Dendritic cell treated with granulocyte-macrophage colony-stimulating factor and Interleukin-4, amounts not matched to agents 40 ng/mL and 50 ng/mL, for 4 days (primary cell): ENCODE results near the gene ARFIP2.

ENCODE experiments used
- H3K27ac Mint-ChIP-seq: one replicate; pipeline ENCODE4 v1.8.0; 2022; ENCODE audit warnings: mild to moderate bottlenecking, mixed read lengths
- H3K27me3 Mint-ChIP-seq: one replicate; pipeline ENCODE4 v1.8.0; 2022; ENCODE audit warnings: mild to moderate bottlenecking, mixed read lengths
- H3K36me3 Mint-ChIP-seq: one replicate; pipeline ENCODE4 v1.8.0; 2022; ENCODE audit warnings: low read depth, mixed read lengths
- H3K4me1 Mint-ChIP-seq: one replicate; pipeline ENCODE4 v1.8.0; 2022; ENCODE audit warnings: low read depth, mixed read lengths
- H3K4me3 Mint-ChIP-seq: one replicate; pipeline ENCODE4 v1.8.0; 2022; ENCODE audit warnings: mild to moderate bottlenecking, moderate library complexity, mixed read lengths
- H3K9me3 Mint-ChIP-seq: one replicate; pipeline ENCODE4 v1.8.0; 2022; ENCODE audit warnings: mixed read lengths
- intact Hi-C: fragments of 100-400 bp; cut with micrococcal nuclease; formaldehyde crosslinking; loops from one replicate; pipeline ENCODE4 v1.15.0; 2022

ARFIP2 gene

DNA sequence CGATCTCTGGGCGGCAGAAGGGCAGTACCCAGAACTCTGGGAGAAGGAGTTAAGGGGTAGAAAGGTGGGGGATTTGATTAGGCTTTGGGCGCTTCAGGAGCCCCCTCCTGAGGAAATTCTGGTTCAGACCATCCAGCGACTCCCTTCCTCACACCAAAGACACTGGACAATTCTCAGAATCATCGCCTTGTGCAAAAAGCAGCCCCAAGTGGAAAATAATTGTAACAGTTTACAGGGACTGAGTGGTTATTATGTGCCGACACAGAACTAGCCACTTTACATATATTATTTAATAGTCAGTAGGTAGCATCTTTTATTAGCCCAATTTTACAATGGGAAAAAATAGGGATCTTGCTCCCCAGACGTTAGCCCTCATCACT lies 6.7 kb downstream of the ARFIP2 start:
- peaks cover 47% of the 10 kb centered on the region for H3K4me1 Mint-ChIP-seq
- peaks cover 31% of the 10 kb centered on the region for H3K36me3 Mint-ChIP-seq
- intact Hi-C loops, result no loop called here
- H3K9me3 Mint-ChIP-seq, result no peaks in the 10 kb centered on the region
- no peaks in the 10 kb centered on the region for H3K27me3 Mint-ChIP-seq
- H3K27ac Mint-ChIP-seq, result peak overlapping the region; percentile 94
- peak overlapping the region; percentile 88 for H3K4me3 Mint-ChIP-seq

- intact Hi-C loops, result no loop called here
- Mint-ChIP-seq H3K9me3 (no peaks in the 10 kb centered on the region), H3K4me1 (peaks cover 40% of the 10 kb centered on the region)
These were observed 7.4 kb downstream of the ARFIP2 start, which contains the start of gene TRIM3 for GRCh38 chr11:6473451-6474412. TSS of gene TRIM3 (minus strand) at chr11:6473941. CDS start at chr11:6465695, 8,246 bp downstream.

DNA sequence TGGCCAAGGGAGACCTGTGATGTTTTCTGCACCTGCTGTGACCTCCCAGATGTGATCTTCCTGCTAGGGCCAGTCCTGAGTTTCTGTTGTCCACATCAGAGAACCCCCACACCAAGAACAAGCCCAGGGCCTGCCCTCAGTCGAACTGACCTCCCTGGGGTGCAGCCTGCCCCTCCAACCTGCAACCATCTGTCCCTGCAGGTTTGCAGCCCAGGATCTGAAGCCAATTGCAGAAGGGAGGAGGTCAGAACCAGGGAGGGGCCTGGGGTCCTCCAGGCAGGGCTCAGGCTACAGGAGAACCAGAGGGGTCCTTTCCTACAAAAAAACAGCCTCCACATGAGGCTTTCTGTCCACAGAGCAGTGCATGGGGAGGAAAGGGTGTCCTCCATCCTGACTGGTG lies 8.2 kb downstream of the ARFIP2 start:
- H3K4me3 Mint-ChIP-seq, result peak overlapping the region; percentile 68
- peak overlapping the region; percentile 94 for H3K27ac Mint-ChIP-seq
- intact Hi-C loops, result no loop called here
- no peaks in the 10 kb centered on the region for H3K9me3 Mint-ChIP-seq
- H3K36me3 Mint-ChIP-seq, result peaks cover 16% of the 10 kb centered on the region
- no peaks in the 10 kb centered on the region for H3K27me3 Mint-ChIP-seq
- H3K4me1 Mint-ChIP-seq, result peaks cover 40% of the 10 kb centered on the region

More at GRCh38 chr11:6473451-6474412, 7.4 kb downstream of the ARFIP2 start, which contains the start of gene TRIM3:
- Mint-ChIP-seq H3K27ac (peak within 1 kb of the TSS; percentile 94), H3K4me3 (peak within 1 kb of the TSS; percentile 92), H3K36me3 (peaks cover 24% of the 10 kb centered on the region), H3K27me3 (no peaks in the 10 kb centered on the region)

GRCh38 chr11:6469599-6469998 lies 11.5 kb downstream of the ARFIP2 start:
- Mint-ChIP-seq H3K9me3 (no peaks in the 10 kb centered on the region), H3K27ac (no peak overlapping the region)

DNA sequence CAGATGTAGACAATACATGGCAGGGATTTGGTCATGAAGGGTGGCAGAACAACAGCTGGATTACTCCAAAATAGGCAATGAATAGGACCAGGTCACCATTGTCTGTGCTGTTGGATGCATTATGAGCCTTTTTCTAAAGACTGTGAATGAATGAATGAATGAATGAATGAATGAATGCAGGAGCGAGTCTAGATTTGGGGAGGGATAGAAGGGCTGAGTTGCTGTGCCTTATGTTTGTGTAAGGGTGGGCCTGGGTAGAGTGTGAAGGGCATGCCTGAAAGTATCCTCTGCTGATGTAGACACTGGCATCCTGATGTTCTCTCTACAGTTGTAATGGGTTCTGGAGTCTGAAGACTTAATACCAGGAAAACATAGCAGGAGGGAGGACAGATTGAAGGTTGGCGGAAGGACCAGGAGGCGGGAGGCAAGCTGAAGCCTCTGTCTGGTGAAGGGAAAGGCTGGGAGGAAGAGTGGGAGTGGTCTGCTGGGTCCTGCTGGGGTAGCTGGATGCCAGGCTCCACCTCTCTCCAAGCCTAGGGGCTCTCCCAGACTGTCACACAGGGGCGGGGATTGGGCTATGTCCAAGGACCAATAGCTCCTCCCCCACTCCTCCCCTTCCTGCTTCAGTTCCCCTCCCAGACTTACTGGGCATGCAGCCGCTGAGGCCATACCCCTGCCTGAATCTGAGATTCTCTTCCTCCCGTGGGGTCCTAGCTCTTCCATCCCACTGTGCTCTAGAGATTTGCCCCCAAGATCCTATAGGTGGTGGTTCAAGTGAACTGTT lies 12.2 kb downstream of the ARFIP2 start:
- Mint-ChIP-seq H3K9me3 (no peaks in the 10 kb centered on the region), H3K36me3 (peaks cover 32% of the 10 kb centered on the region)
- intact Hi-C loops, result no loop called here

More at GRCh38 chr11:6469599-6469998, 11.5 kb downstream of the ARFIP2 start:
- intact Hi-C loops, result no loop called here
- H3K4me1 Mint-ChIP-seq, result peaks cover 30% of the 10 kb centered on the region
- peaks cover 25% of the 10 kb centered on the region for H3K36me3 Mint-ChIP-seq
- no peaks in the 10 kb centered on the region for H3K27me3 Mint-ChIP-seq
- H3K4me3 Mint-ChIP-seq, result no peak overlapping the region

DNA sequence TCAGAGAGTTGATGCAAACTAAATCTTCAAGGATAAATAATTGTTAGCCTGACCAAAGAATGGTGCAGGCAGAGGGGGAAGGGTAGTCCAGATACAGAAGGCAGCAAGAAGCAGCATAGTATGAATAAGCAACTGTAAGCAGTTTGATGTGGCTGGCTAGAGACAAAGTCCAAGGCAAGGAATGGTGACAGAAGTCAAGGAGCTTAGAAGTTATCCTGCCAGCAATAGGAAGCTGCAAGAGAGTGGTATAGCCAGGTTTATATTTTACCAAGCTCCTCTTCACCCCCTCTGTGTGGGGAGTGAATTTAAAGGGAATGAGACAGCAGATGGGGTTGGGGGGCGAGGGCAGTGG lies 22.1 kb downstream of the ARFIP2 start:
- Mint-ChIP-seq H3K4me3 (no peak overlapping the region), H3K36me3 (peaks cover 23% of the 10 kb centered on the region), H3K9me3 (no peaks in the 10 kb centered on the region), H3K27me3 (no peaks in the 10 kb centered on the region), H3K4me1 (no peaks in the 10 kb centered on the region), H3K27ac (no peak overlapping the region)
- intact Hi-C loops, result no loop called here

More for the DNA sequence above, 12.2 kb downstream of the ARFIP2 start:
- H3K27me3 Mint-ChIP-seq, result no peaks in the 10 kb centered on the region
- H3K4me1 Mint-ChIP-seq, result peaks cover 25% of the 10 kb centered on the region
- no peak overlapping the region for H3K27ac Mint-ChIP-seq
- no peak overlapping the region for H3K4me3 Mint-ChIP-seq

DNA sequence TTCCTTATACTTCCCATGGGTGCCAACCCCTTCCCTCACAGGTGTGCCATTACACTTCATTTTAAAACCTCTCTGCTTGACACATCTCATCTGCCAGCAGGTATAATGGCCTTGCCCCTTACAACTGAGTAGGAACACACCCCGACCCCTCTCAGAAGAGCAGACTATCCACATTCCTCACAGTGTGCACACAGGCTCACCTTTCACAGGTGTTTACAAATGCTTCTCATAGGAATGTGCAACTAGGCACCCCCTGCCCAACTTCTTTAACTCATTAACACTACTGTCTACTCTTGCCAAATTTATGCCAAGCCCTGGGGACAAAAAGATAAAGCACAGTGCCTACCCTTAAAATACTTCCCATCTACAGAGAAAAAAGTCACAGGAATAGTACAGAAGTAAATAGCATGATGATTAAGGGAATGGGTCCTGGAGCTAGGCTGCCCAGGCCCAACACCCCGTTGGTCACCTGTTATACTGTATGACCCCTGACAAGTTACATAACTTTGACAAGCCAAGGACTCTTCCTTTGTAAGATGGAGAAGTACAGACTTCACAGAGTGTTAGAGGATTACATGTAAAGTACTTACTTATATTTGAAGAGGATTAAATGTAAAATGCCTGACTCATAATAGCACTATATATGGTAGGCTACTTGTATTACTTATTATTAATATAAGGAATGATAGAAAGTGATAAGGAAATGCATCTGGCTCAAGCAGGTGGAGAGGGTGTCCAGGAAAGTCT lies 22.6 kb downstream of the ARFIP2 start:
- intact Hi-C loops, result no loop called here
- Mint-ChIP-seq H3K4me3 (no peak overlapping the region), H3K36me3 (peaks cover 17% of the 10 kb centered on the region), H3K27me3 (no peaks in the 10 kb centered on the region), H3K4me1 (no peaks in the 10 kb centered on the region), H3K9me3 (no peaks in the 10 kb centered on the region), H3K27ac (no peak overlapping the region)

GRCh38 chr11:6457581-6458320 lies 23.4 kb downstream of the ARFIP2 start:
- H3K9me3 Mint-ChIP-seq, result no peaks in the 10 kb centered on the region
- peaks cover 12% of the 10 kb centered on the region for H3K36me3 Mint-ChIP-seq
- H3K4me3 Mint-ChIP-seq, result no peak overlapping the region
- intact Hi-C loops, result no loop called here
- H3K27me3 Mint-ChIP-seq, result no peaks in the 10 kb centered on the region
- no peak overlapping the region for H3K27ac Mint-ChIP-seq
- H3K4me1 Mint-ChIP-seq, result no peaks in the 10 kb centered on the region

DNA sequence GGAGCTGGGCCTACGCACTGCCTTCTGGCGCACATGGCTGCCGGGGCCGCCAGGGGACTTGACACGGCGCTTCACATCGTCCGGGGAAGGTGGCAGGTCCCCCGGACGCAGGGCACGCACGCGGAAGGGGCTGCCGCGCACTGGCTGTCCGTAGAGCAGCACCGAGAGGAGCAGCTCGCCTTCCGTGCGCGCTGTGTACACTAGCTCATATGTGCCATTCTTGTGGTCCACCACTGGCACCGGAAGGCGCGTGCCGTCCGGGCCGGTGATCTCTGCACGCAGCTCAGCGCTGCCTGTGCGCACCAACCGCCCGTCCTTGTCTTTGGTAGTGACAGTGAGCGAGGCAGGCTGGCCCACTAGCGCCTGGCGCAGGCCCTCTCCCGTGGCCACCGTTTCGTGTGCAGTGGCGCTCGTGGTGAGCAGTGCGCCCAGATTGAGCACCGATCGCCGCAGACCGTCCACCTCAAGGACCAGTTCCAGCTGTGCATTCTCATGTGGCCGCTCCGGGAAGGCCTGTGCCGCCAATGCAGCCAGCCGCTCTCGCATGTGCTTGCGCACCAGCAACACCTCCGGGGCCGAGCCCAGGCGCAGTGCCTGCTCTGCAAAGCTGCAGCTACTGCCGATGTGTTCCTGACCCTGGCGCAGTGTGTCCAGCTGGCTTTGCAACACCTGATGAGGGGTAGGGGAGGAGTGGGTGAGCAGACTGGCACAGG lies 24.6 kb downstream of the ARFIP2 start:
- H3K4me1 Mint-ChIP-seq, result no peaks in the 10 kb centered on the region
- no peak overlapping the region for H3K4me3 Mint-ChIP-seq
- H3K9me3 Mint-ChIP-seq, result no peaks in the 10 kb centered on the region
- H3K27me3 Mint-ChIP-seq, result no peaks in the 10 kb centered on the region
- intact Hi-C loops, result no loop called here
- no peak overlapping the region for H3K27ac Mint-ChIP-seq
- H3K36me3 Mint-ChIP-seq, result peaks cover 6% of the 10 kb centered on the region

DNA sequence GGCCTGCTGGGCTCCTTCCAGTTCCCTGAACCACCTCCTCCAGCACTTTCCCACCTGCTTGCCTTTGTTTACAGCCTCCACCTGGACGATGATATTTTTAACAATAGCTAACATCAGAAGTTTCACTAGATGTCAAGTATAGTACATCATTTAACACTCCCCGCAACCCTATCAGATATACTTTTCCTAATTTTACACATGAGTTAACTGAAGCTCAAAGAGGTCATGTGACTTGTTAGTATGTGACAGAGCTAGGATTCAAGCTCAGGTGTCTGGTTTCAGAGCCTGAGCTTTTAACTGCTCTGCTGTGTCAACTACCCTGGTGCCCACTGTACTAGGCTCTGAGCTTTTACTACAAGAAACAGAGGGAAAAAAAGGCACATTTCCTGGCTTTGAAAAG lies 26.1 kb downstream of the ARFIP2 start:
- intact Hi-C loops, result no loop called here
- Mint-ChIP-seq H3K27me3 (no peaks in the 10 kb centered on the region), H3K27ac (no peak overlapping the region), H3K36me3 (no peaks in the 10 kb centered on the region), H3K4me1 (no peaks in the 10 kb centered on the region), H3K9me3 (no peaks in the 10 kb centered on the region), H3K4me3 (no peak overlapping the region)

DNA sequence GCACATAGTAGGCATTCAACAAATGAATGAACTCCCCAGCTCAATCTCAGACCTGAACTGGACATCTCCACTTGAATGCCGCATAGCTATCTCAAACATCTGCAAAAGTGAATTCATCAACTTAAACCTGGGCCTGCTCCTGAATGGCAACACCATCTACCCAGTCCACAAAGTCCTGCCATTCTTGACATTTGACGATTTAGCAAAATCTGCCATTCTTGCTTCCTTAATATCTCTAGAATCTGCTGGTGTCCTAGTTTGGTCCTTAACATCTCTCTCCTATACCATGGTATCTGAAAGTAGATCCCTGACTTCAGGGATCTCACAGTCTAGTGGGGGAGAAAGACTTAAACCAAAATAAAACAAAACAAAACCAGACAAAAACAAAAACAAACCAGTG lies 28.0 kb downstream of the ARFIP2 start:
- H3K4me3 Mint-ChIP-seq, result no peak overlapping the region
- H3K9me3 Mint-ChIP-seq, result no peaks in the 10 kb centered on the region
- H3K4me1 Mint-ChIP-seq, result no peaks in the 10 kb centered on the region
- H3K27me3 Mint-ChIP-seq, result no peaks in the 10 kb centered on the region
- peaks cover 11% of the 10 kb centered on the region for H3K36me3 Mint-ChIP-seq
- intact Hi-C loops, result no loop called here
- H3K27ac Mint-ChIP-seq, result no peak overlapping the region

- Mint-ChIP-seq H3K9me3 (no peaks in the 10 kb centered on the region), H3K36me3 (peaks cover 12% of the 10 kb centered on the region), H3K27ac (no peak overlapping the region), H3K4me3 (no peak overlapping the region), H3K27me3 (no peaks in the 10 kb centered on the region), H3K4me1 (no peaks in the 10 kb centered on the region)
- intact Hi-C loops, result no loop called here
These were observed 28.9 kb downstream of the ARFIP2 start for GRCh38 chr11:6452219-6452618.

DNA sequence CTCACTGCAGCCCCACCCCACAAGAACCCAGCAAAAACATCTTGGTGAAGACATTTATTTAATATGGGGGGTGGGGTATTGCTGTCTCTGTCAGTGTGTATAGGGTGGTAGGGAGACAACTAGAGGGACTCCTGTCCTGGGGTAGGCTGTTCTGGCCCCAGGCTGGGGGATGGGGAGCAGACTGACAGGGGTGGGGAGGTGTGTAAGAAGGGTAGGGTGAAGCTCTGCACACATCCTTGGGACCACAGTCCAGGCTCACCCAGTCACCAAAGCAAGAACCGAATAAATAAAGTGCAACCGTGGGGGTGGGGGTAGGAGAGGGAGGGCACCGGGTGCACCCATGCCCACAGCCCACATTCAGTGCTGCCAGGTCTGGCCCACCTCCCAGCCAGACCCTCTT lies 32.6 kb downstream of the ARFIP2 start:
- no peak overlapping the region for H3K27ac Mint-ChIP-seq
- intact Hi-C loops, result no loop called here

More for the DNA sequence above, 32.6 kb downstream of the ARFIP2 start:
- H3K27me3 Mint-ChIP-seq, result no peaks in the 10 kb centered on the region
- no peak overlapping the region for H3K4me3 Mint-ChIP-seq
- peaks cover 12% of the 10 kb centered on the region for H3K36me3 Mint-ChIP-seq
- no peaks in the 10 kb centered on the region for H3K4me1 Mint-ChIP-seq
- H3K9me3 Mint-ChIP-seq, result no peaks in the 10 kb centered on the region
